HG03064 (cell line): Measurements from ENCODE around the gene ZDHHC14.

Source experiments
- ATAC-seq: cut with Tn5 transposase; IDR thresholded peaks from one replicate; pipeline ENCODE4 v1.9.1; 2021; ENCODE audit warnings: low read depth; ENCODE audit not compliant: unreplicated experiment

The ZDHHC14 gene

DNA sequence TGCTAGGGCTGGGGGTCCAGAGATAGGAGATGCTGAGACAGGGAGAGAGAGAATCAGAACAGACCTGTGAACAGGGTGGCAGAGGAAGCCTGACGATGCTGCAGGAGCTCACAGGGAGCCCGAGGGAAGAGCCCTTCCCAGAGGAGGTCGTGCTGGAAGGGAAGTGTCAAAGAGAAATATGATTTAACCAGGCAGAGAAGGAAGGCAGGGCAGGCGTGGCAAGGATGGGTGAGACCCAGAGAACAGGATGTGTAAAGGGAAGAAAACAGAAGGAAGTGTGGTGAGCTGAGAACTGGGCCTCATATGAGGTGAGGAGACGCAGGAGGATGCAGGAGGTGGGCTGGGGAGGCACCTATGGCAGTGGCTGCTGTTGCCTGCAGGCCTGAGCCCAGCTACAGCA lies 105.6 kb downstream of the ZDHHC14 start:
- ATAC-seq = no peak

DNA sequence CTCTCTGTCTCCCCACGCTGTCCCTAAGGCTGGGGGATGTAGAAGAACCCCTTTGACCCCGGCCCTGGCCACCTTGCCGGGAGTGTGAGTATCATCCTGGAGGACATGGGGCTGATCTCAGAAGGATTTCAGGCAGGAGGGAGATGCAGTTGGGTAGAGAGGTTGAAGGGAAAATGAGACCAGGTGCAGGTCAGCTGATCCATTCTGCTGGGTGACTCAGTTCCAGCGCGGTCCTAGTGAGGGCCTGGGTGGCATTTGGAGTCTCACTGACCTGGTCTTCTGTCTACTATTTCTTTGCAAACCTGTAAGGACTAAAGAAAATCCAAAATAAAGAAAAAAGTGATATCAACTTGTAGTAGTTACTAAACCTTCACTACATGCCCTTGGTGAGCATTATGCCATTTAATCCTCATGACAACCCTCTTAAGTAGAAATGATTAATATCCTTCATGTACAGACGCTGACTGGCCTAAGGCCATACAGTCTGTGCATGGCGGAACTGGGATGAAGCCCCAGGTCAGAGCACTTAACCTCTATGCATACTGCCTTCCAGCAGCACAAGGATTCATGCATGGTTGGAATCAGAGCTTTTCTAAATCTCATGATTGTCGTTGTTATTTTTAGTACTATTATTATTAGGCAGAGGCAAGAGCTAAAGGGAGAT lies 106.3 kb downstream of the ZDHHC14 start:
- no peak for ATAC-seq

DNA sequence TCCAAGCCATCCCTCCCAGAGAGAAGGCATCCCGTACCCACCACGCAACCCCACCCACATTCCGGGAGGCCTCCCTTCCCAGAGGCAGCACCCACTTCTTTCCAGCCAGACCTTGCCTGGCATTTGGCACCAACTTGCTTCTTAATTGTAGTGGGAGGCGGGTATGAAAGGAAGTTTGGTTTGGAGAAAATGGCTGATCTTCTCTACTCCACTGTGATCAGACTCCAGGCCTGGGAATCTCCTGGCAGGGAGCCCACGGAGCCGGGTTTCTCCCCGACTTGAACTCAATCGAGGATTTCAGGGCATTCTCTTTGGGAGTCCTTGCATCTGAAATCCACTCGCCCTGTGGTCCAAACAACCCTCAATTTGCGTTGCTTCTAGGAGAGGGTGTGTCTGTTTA lies 107.1 kb downstream of the ZDHHC14 start:
- no peak for ATAC-seq

DNA sequence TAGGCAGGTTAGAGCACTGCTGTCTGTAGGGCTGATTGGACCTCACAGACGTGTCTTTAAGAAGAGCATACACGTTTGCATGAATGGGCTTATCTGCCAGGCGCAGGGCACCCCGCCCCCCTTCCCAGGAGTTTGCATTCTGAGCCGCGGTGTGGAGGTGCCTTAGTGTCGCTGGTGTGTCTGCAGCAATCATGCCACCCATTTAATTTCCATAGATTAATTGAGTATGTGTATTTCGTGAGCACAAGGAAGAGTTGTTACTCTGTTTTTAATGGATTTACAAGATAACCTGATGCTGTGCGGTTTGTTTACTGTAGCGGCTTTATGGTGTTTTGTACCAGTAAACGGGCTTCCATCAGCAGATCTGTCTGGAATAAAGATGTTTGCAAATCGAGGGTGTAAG lies 107.7 kb downstream of the ZDHHC14 start:
- ATAC-seq = no peak

- no peak for ATAC-seq
Observed at GRCh38 chr6:157490611-157491269, 109.8 kb downstream of the ZDHHC14 start.

DNA sequence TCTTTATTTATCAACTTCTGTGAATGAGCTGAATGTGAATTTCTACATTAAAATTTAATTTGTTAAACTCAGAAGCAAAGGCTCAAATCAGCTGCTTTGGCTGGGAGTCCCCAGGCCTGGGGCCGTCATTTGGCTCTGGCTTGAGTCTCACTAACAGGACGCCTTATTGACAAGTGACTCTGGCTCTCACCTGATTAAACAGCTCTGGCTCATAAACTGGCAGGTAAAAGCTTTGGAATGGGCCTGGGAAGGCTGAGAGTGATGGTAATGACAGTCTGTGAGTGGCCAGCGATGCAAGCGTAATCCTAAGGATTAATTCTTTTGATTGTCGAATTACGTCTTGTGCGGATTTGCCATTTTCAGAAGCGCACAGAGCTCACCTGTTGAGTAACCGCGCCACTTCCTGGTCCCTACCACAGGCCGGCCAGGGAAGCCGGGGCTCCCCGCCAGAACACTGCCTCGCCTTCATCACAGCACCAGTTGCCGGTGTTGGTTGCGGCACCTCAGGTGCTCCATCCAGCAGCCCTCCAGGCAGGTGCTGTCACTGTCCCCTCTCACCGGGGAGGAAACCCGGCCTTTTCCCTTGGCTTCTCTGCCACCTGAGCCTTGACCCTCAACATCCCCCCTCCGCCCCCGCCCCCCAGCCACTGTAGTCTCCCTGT lies 110.7 kb downstream of the ZDHHC14 start:
- no peak for ATAC-seq

DNA sequence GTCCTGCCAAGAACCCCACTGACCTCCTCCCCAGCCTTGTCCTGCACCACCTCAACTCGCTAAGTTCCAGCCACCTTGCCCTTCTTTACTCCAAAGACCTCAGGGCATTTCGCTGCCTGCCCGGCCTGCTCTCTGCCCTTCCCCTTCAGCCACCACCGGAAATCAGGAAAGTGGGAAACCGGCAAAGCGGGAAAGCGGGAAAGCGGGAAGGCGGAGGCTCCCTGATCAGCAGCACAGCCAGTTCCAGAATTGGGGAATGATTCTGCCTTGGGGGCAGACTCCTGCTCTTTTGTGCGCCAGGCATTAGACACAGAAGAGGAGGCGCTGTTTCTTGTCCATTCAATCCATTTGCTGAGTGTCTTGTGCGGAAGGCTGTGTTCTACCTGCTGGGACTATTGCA lies 111.3 kb downstream of the ZDHHC14 start:
- no peak for ATAC-seq

GRCh38 chr6:157492741-157493140 lies 111.8 kb downstream of the ZDHHC14 start:
- no peak for ATAC-seq

DNA sequence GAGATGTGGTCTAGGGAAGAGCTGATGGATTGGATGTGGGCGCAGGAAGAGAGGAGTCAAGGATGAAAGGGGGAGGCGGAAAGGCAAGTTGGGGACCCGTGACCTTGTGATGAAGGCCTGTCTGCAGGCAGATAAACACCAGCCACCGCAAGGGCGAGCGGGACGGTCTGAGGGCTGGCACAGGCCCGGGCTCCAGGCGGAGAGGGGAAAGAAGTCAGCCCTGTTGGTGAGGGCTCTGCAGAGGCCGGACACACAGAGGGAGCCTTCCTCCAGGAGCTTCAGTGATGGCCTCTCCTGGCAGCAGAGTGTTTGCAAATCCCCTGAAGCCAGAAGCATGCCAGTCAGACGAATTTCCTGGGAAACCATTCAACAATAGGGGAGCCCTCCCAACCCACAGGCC lies 112.2 kb downstream of the ZDHHC14 start:
- ATAC-seq = no peak

DNA sequence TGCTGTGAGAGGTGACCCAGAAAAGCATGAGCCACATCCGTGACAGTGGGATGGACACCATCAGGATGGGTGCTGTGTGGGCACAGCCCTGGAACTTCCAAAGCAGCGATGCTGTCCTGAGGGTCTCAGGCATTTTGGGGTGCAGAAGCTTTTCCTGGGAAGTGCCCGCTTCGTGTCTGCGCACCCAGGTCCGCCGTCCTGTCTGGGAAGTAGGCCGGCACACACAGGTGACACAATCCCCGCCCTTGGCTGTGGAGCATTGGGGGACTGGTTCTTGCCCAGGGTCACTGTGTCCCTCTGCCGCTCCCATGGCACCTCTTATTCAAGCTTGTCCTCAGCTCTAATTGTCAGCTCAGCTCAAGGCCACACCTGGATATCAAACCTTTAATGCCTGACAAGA lies 112.6 kb downstream of the ZDHHC14 start:
- no peak for ATAC-seq

GRCh38 chr6:157494132-157494710 lies 113.2 kb downstream of the ZDHHC14 start:
- no peak for ATAC-seq

DNA sequence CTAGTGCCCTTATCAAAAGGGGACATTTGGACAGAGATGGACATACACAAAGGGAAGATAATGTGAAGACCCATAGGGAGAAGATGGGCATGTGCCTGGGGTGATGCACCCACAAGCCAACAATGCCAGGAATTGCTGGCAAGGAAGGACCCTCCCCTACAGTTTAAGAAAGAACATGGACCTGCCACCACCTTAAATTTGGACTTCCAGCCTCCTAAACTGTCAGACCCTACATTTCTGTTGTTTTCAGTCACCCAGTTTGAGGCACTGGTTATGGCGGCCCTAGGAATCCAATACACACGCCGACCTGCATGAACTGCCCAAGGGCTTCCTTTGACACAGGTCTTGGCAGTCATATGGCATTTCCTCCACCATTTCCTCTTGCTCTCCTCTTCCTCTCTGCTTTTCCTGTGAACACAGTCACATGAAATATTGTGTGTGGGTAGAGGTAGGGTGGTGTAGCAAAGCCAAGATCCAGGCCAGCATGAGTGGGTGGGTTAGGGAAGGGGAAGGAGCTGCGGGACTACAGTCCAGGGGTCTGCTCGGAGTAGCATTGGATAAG lies 115.6 kb downstream of the ZDHHC14 start:
- no peak for ATAC-seq

DNA sequence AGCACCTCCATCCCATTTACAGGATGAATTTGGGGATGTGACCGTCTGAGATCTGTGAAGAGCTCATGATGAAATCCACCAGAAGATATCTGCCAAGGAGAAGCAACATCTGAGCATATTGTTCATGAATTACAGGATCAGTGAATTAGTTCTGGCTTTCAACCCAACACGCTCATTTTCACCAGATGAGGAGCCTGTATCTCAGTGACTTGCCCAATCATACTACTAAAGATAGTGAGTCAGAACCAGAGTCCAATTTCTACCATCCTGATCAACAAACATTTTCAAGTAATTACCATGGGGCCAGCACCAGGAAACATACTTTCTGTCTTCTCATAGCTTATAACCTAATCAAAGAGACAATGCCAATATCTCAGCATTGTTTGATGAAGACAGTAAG lies 116.6 kb downstream of the ZDHHC14 start:
- ATAC-seq = no peak

GRCh38 chr6:157498817-157499216 lies 117.8 kb downstream of the ZDHHC14 start:
- no peak for ATAC-seq

GRCh38 chr6:157500022-157500421 lies 119.0 kb downstream of the ZDHHC14 start:
- ATAC-seq = no peak

GRCh38 chr6:157503018-157503747 lies 122.2 kb downstream of the ZDHHC14 start:
- ATAC-seq = no peak

GRCh38 chr6:157505912-157506491 lies 125.0 kb downstream of the ZDHHC14 start:
- no peak for ATAC-seq

- no peak for ATAC-seq
Observed at GRCh38 chr6:157510323-157511188, 129.6 kb downstream of the ZDHHC14 start.

- no peak for ATAC-seq
Observed at GRCh38 chr6:157511682-157512381, 130.8 kb downstream of the ZDHHC14 start.
